HepG2 (cell line): Measurements from ENCODE around the gene VAT1L. TPM values are rescaled to one million over a fixed set of nuclear protein-coding genes. Genes with fewer than 3 reads are reported as not detected.

Source experiments
- AFF4 ChIP-seq: sonication (generic); formaldehyde crosslinking; IDR thresholded peaks from 2 replicates; pipeline ENCODE4 v1.4.0; 2020; ENCODE audit warnings: missing genetic modification reagents
- DMTF1 ChIP-seq: sonication (generic); formaldehyde crosslinking; IDR thresholded peaks from 2 replicates; pipeline ENCODE4 v1.4.0; 2020; ENCODE audit warnings: mild to moderate bottlenecking, missing genetic modification reagents
- MAFK ChIP-seq, 2 experiments: IDR thresholded peaks in 1 of 2; conservative IDR thresholded peaks in 1 of 2; 2 replicates each; pipeline ENCODE4 v1.6.1; 2011; ENCODE audit warnings: improper control_type of control experiment in 2 of 2, low read length in 2 of 2
- PAWR ChIP-seq: sonication (generic); formaldehyde crosslinking; IDR thresholded peaks from 2 replicates; pipeline ENCODE4 v1.4.0; 2020; ENCODE audit warnings: missing genetic modification reagents, mild to moderate bottlenecking, borderline replicate concordance
- PCBP2 ChIP-seq: fragments of 200-400 bp; formaldehyde crosslinking; optimal IDR thresholded peaks from 2 replicates; pipeline ENCODE3; 2018; ENCODE audit warnings: low read length, low read depth; ENCODE audit not compliant: poor library complexity, severe bottlenecking
- SIN3B ChIP-seq: fragments of 150-350 bp; IDR thresholded peaks from 2 replicates; pipeline ENCODE4 v1.6.1; 2014; ENCODE audit warnings: low read length
- SSRP1 ChIP-seq: IDR thresholded peaks from 2 replicates; pipeline ENCODE4 v1.6.1; 2016; ENCODE audit warnings: control low read depth
- ZBTB1 ChIP-seq: sonication (generic); formaldehyde crosslinking; IDR thresholded peaks from 2 replicates; pipeline ENCODE4 v1.4.0; 2020; ENCODE audit warnings: missing genetic modification reagents, borderline replicate concordance
- ZNF646 ChIP-seq: sonication (generic); formaldehyde crosslinking; IDR thresholded peaks from 2 replicates; pipeline ENCODE4 v1.9.0; 2021; ENCODE audit warnings: mild to moderate bottlenecking, missing genetic modification reagents
- polyA plus RNA-seq, 8 experiments: library from polyadenylated mRNA; depleted of rRNA in 3 of 8; stranded (reverse) in 7 of 8; unstranded in 1 of 8; fragments of >200 nt; fragmentation: Illumina TruSeq in 4 of 8; extraction: Trizol in 4 of 8; gene quantifications; 2 replicates each; pipeline versions ENCODE4 v1.2.1 to v1.2.3, GENCODE V29; 2011 to 2016; ENCODE audit warnings: low read depth in 4 of 8, missing spikeins in 1 of 8, mixed read lengths in 1 of 8; ENCODE audit not compliant: insufficient read depth in 1 of 8
- total RNA-seq, 5 experiments: library from RNA; depleted of rRNA; stranded (reverse); fragments of >200 nt; fragmentation: Illumina TruSeq; extraction: Trizol; gene quantifications; 2 replicates each; pipeline ENCODE4 v1.2.3, GENCODE V29; 2016; ENCODE audit warnings: low read depth in 1 of 5

Gene VAT1L
- total and polyA plus RNA-seq, 2 of the 13 experiments (the other 11 are each of a cell fraction or from before 2014, with no cell fraction given), result not detected

- TF ChIP-seq MAFK (conservative IDR thresholded peaks at IDR 0.05 in 1 of 2, IDR thresholded peaks at IDR 0.05 in 1 of 2; ENCODE audit: low read length in 2 of 2) (no peak), AFF4 (CRISPR knock-in tag) (no peak), PCBP2 (no peak), PAWR (CRISPR knock-in tag) (no peak), ZNF646 (CRISPR knock-in tag) (no peak), DMTF1 (CRISPR knock-in tag) (no peak), ZBTB1 (no peak), SIN3B (no peak), SSRP1 (CRISPR knock-in tag) (no peak)
Observed at GRCh38 chr16:77780378-77780837, 8.0 kb upstream of the VAT1L start (continued).
